ENCODE data around the gene ARMC2. TPM values are rescaled to one million over a fixed set of nuclear protein-coding genes. Genes with fewer than 3 reads are reported as not detected.

ARMC2 gene, protein sequence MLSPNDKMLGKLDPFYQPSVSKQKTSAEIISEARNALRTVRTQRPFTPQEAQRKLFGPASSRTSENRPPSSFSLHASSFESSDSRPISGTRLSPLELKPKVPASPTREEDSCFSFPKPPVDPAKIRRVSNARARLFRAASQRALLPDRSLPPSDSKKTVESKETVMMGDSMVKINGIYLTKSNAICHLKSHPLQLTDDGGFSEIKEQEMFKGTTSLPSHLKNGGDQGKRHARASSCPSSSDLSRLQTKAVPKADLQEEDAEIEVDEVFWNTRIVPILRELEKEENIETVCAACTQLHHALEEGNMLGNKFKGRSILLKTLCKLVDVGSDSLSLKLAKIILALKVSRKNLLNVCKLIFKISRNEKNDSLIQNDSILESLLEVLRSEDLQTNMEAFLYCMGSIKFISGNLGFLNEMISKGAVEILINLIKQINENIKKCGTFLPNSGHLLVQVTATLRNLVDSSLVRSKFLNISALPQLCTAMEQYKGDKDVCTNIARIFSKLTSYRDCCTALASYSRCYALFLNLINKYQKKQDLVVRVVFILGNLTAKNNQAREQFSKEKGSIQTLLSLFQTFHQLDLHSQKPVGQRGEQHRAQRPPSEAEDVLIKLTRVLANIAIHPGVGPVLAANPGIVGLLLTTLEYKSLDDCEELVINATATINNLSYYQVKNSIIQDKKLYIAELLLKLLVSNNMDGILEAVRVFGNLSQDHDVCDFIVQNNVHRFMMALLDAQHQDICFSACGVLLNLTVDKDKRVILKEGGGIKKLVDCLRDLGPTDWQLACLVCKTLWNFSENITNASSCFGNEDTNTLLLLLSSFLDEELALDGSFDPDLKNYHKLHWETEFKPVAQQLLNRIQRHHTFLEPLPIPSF
- total RNA-seq: 1 to 10 TPM; 2.9 to 5.7 TPM

GRCh38 chr6:108848116-108848868, at the start of gene ARMC2:
TSS of gene ARMC2 (plus strand) at chr6:108848422. CDS start at chr6:108854268, 5,846 bp downstream.
- H3K4me3 Mint-ChIP-seq: peak within 1 kb of the TSS; percentile 83
- peak within 1 kb of the TSS; percentile 92 for H3K27ac Mint-ChIP-seq
- H3K9me3 Mint-ChIP-seq: no peaks in the 10 kb centered on the region
- no peaks in the 10 kb centered on the region for H3K27me3 Mint-ChIP-seq
- peaks cover 7% of the 10 kb centered on the region for H3K4me1 Mint-ChIP-seq
- H3K36me3 Mint-ChIP-seq (ENCODE audit: low read depth): no peaks in the 10 kb centered on the region
- ATAC-seq (replicated peaks): peak; percentile 95

GRCh38 chr6:108798670-108799353, 49.4 kb upstream of the ARMC2 start:
- peak; percentile 100 for ATAC-seq (replicated peaks)
- peak overlapping the region; percentile 61 for H3K27ac Mint-ChIP-seq
- peak overlapping the region; percentile 75 for H3K4me3 Mint-ChIP-seq
- no peaks in the 10 kb centered on the region for H3K9me3 Mint-ChIP-seq
- no peaks in the 10 kb centered on the region for H3K27me3 Mint-ChIP-seq
- peaks cover 12% of the 10 kb centered on the region for H3K4me1 Mint-ChIP-seq
- H3K36me3 Mint-ChIP-seq (ENCODE audit: low read depth): no peaks in the 10 kb centered on the region

DNA sequence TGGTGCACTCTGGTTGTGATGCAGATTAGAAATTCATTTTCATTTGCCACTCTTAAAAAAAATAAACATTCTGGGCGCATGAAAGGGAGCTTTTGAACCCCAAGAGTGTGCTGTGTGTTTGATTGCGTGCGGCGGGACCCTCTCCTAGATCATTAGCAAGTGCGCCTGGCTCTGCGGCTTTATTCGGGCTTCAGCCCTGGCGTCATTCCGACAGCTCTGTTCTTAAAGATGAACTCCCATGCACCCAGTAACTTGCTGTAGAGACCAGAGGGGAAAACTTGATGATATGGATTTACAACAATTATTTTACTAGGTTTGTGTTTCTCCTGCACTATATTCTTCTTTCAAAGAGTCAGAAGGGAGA, 48.9 kb upstream of the ARMC2 start:
- Mint-ChIP-seq H3K27me3 (no peaks in the 10 kb centered on the region), H3K4me3 (peak overlapping the region; percentile 75), H3K9me3 (no peaks in the 10 kb centered on the region), H3K27ac (no peak overlapping the region), H3K36me3 (ENCODE audit: low read depth) (no peaks in the 10 kb centered on the region), H3K4me1 (peaks cover 12% of the 10 kb centered on the region)
- no peak for ATAC-seq (replicated peaks)

GRCh38 chr6:108799791-108800190, 48.4 kb upstream of the ARMC2 start:
- Mint-ChIP-seq H3K4me1 (peaks cover 12% of the 10 kb centered on the region), H3K4me3 (no peak overlapping the region), H3K27me3 (no peaks in the 10 kb centered on the region), H3K27ac (no peak overlapping the region), H3K9me3 (no peaks in the 10 kb centered on the region), H3K36me3 (ENCODE audit: low read depth) (no peaks in the 10 kb centered on the region)
- ATAC-seq (replicated peaks): no peak

DNA sequence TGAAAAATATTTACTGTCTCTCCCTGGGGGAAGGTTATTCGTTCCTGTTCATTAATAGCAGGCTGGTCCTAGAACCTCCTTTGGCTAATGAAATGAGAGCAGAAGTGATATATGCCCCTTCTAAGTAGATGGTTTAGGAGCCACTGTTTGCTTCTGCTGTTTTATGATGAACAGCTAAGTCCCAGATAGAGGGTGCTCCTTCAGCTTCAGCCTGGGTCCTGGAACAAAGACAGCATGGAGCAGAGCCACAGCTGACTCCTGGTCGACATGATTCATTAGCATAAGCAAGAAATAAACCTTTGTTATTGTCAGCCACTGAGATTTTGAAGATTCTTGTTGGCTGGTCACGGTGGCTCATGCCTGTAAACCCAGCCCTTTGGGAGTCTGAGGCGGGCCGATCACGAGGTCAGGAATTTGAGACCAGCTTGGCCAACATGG, 47.8 kb upstream of the ARMC2 start:
- H3K4me1 Mint-ChIP-seq: peaks cover 12% of the 10 kb centered on the region
- no peak overlapping the region for H3K4me3 Mint-ChIP-seq
- no peaks in the 10 kb centered on the region for H3K9me3 Mint-ChIP-seq
- no peak overlapping the region for H3K27ac Mint-ChIP-seq
- H3K27me3 Mint-ChIP-seq: no peaks in the 10 kb centered on the region
- H3K36me3 Mint-ChIP-seq (ENCODE audit: low read depth): no peaks in the 10 kb centered on the region
- no peak for ATAC-seq (replicated peaks)

DNA sequence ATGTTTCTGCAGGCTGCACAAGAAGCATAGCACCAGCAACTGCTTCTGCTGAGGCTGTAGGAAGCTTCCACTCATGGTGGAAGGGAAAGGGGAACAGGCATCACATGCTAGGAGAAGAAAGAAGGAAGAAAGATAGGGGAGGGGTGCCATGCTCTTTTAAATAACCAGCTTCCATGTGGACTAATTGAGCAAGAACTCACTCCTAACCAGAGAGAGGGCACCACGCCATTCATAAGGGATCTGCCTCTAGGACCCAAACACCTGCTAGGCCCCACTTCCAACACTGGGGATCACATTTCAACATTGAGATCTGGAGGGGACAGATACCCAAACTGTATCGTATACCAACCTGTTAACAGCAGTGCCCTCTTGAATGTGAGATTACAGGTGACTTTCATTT, 46.9 kb upstream of the ARMC2 start:
- H3K4me3 Mint-ChIP-seq: no peak overlapping the region
- H3K4me1 Mint-ChIP-seq: peaks cover 12% of the 10 kb centered on the region
- H3K27me3 Mint-ChIP-seq: no peaks in the 10 kb centered on the region
- no peaks in the 10 kb centered on the region for H3K36me3 Mint-ChIP-seq (ENCODE audit: low read depth)
- H3K9me3 Mint-ChIP-seq: no peaks in the 10 kb centered on the region
- no peak for ATAC-seq (replicated peaks)
- no peak overlapping the region for H3K27ac Mint-ChIP-seq

DNA sequence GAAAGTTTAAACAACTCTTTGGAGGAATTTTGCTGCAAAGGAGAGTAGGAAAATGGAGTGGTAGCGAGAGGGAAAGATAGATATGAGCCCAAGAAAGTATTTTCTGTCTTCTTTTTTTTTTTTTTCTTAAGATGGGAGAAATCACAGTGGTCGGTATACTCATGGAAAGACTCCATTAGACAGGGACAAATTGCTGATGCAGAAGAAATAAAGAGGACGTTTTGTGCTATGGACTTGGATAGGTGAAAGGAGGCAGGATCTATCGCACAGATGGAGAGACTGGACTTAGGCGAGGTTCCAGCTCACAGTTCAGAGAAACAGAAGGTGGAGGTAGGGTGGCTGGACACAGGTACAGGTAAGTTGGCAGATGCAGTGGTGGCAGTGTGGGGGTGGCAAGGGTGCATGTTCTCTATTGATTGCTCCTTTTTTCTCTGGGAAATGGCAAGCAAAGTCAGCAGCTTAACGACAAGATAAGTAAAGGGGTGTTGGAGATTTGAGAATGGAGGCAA, 44.2 kb upstream of the ARMC2 start:
- Mint-ChIP-seq H3K4me3 (no peak overlapping the region), H3K27ac (no peak overlapping the region)
- ATAC-seq (replicated peaks): no peak

DNA sequence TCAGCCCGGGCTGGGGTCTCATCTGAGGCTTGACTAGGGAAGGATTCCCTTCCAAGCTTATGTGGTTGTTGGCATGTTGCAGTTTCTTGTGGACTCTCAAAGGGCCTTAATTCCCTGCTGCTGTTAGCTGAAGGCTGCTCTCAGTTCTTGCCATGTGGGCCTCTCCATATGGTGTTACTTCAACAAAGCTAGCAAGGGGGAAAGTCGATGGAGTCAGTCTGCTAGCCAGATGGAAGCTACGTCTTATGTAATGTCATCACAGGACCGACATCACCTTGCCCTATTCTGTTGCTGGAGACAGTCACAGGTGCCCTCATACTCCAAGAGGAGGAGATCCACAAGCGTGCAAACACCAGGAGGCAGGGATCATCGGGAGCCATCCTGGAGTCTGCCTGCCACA, 43.3 kb upstream of the ARMC2 start:
- H3K4me3 Mint-ChIP-seq: no peak overlapping the region
- H3K36me3 Mint-ChIP-seq (ENCODE audit: low read depth): no peaks in the 10 kb centered on the region
- no peak for ATAC-seq (replicated peaks)
- H3K27ac Mint-ChIP-seq: no peak overlapping the region
- H3K4me1 Mint-ChIP-seq: no peaks in the 10 kb centered on the region
- no peaks in the 10 kb centered on the region for H3K27me3 Mint-ChIP-seq
- no peaks in the 10 kb centered on the region for H3K9me3 Mint-ChIP-seq

More for the DNA sequence above, 44.2 kb upstream of the ARMC2 start:
- Mint-ChIP-seq H3K4me1 (peaks cover under 1% of the 10 kb centered on the region), H3K36me3 (ENCODE audit: low read depth) (no peaks in the 10 kb centered on the region), H3K27me3 (no peaks in the 10 kb centered on the region), H3K9me3 (no peaks in the 10 kb centered on the region)

DNA sequence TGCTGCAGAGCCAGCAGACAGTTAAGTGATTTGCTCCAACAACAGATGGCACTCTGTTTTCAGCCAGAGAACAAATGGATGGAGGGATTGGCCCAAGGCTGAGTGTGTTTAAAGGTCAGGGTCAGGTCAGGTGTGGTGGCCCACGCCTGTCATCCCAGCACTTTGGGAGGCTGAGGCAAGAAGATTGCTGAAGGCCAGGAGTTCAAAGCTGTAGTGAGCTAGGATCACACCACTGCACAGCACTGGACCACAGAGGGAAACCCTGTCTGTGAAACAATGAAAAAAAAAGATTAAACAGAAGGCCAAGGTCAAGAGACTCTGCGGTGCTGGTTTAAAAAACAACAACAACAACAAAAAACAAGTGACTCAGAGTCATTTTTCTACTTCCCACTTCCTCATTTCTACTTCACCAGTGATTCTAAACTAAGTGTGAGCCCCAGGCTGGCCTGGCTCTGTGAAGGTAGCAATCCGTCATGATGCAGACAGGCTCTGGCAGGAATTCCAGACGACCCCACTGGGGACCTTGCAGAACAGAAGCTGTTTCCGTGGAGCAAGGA, 42.5 kb upstream of the ARMC2 start:
- Mint-ChIP-seq H3K27ac (peak overlapping the region; percentile 38), H3K36me3 (ENCODE audit: low read depth) (no peaks in the 10 kb centered on the region), H3K9me3 (no peaks in the 10 kb centered on the region), H3K4me3 (no peak overlapping the region), H3K27me3 (no peaks in the 10 kb centered on the region), H3K4me1 (no peaks in the 10 kb centered on the region)
- no peak for ATAC-seq (replicated peaks)

DNA sequence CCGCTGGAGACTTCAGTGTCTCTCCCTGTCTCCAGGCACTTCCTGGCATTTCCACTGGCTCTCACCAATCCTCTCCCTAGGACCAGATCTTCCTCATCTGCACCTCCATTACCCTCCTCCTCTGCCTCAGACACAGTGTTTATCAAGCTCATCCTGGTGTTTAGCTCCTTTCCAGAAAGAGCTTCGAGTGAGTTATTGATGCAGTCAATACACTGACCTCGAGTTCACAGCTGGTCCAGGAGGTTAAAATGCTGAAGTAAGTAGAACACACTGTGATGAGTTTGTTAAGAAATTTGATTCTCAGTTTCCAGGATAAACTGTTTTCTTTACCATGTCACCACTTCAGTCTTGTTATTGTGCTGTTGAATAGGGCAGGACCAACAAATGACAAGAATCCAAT, 42.1 kb upstream of the ARMC2 start:
- Mint-ChIP-seq H3K36me3 (ENCODE audit: low read depth) (no peaks in the 10 kb centered on the region), H3K9me3 (no peaks in the 10 kb centered on the region)

GRCh38 chr6:108806665-108807064, 41.6 kb upstream of the ARMC2 start:
- Mint-ChIP-seq H3K9me3 (no peaks in the 10 kb centered on the region), H3K36me3 (ENCODE audit: low read depth) (no peaks in the 10 kb centered on the region), H3K27ac (no peak overlapping the region), H3K4me3 (no peak overlapping the region), H3K4me1 (no peaks in the 10 kb centered on the region), H3K27me3 (no peaks in the 10 kb centered on the region)
- ATAC-seq (replicated peaks): no peak

More for the DNA sequence above, 42.1 kb upstream of the ARMC2 start:
- H3K4me1 Mint-ChIP-seq: no peaks in the 10 kb centered on the region
- H3K27ac Mint-ChIP-seq: peak overlapping the region; percentile 38
- ATAC-seq (replicated peaks): no peak
- H3K27me3 Mint-ChIP-seq: no peaks in the 10 kb centered on the region
- H3K4me3 Mint-ChIP-seq: no peak overlapping the region

DNA sequence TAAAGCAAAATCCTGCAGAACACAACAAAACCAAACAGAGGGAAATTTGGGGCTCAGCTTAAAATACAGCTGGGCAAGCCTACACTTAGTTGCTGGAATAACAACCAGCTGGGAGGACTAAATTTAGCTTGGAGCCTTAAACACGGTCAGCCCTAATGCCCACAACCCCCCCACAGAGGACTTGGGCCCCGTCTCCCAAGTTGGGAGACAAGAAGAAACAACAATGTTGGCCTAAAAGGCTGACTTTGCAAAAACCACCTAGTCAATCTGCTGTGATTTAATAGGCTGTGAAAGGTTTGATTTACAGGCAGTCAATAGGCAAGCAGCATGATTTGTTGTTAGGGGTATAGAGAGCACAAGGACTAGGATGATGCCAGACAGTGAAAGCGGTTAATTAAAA, 40.3 kb upstream of the ARMC2 start:
- H3K36me3 Mint-ChIP-seq (ENCODE audit: low read depth): no peaks in the 10 kb centered on the region
- no peaks in the 10 kb centered on the region for H3K27me3 Mint-ChIP-seq
- no peaks in the 10 kb centered on the region for H3K9me3 Mint-ChIP-seq

GRCh38 chr6:108809211-108809610, 39.0 kb upstream of the ARMC2 start:
- no peak for ATAC-seq (replicated peaks)
- Mint-ChIP-seq H3K36me3 (ENCODE audit: low read depth) (no peaks in the 10 kb centered on the region), H3K4me3 (no peak overlapping the region), H3K4me1 (no peaks in the 10 kb centered on the region), H3K9me3 (no peaks in the 10 kb centered on the region), H3K27me3 (no peaks in the 10 kb centered on the region), H3K27ac (peak overlapping the region; percentile 32)

More for the DNA sequence above, 40.3 kb upstream of the ARMC2 start:
- no peak overlapping the region for H3K4me3 Mint-ChIP-seq
- no peak overlapping the region for H3K27ac Mint-ChIP-seq
- no peak for ATAC-seq (replicated peaks)
- no peaks in the 10 kb centered on the region for H3K4me1 Mint-ChIP-seq

All from activated T-helper 17 cell treated with anti-CD3 and anti-CD28 coated beads, Interleukin-2, amount 50 U/mL, for 72 hours (primary cell).